GM18508 (cell line): ENCODE results near the gene ACAP1.

ENCODE experiments used
- ATAC-seq: cut with Tn5 transposase; IDR thresholded peaks from one replicate; pipeline ENCODE4 v1.9.1; 2021; ENCODE audit warnings: moderate number of reproducible peaks; ENCODE audit not compliant: insufficient read depth, unreplicated experiment

ACAP1 gene

DNA sequence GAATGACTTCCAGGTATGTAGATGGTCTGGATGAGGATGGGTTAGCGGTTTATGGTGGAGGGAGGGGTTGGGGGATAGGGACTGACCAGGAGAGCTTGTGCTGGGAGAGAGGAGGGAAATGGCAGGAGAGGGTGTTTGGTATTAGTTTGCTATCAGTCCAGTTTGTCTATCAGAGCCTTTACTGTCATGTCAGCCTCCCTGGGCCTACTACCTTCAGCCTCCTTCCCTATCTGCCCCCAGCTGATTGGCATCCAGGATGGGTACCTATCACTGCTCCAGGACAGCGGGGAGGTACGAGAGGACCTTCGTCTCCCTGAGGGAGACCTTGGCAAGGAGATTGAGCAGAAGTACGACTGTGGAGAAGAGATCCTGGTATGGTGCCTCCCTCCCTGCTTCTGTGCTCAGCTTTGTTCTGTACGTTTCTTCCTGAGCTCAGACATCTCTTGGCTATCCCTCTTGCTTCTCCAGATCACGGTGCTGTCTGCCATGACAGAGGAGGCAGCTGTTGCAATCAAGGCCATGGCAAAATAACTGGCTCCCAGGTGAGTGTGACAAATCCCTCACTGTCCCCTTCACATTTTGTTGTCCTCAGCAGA lies 25.1 kb upstream of the ACAP1 start:
- no peak for ATAC-seq

DNA sequence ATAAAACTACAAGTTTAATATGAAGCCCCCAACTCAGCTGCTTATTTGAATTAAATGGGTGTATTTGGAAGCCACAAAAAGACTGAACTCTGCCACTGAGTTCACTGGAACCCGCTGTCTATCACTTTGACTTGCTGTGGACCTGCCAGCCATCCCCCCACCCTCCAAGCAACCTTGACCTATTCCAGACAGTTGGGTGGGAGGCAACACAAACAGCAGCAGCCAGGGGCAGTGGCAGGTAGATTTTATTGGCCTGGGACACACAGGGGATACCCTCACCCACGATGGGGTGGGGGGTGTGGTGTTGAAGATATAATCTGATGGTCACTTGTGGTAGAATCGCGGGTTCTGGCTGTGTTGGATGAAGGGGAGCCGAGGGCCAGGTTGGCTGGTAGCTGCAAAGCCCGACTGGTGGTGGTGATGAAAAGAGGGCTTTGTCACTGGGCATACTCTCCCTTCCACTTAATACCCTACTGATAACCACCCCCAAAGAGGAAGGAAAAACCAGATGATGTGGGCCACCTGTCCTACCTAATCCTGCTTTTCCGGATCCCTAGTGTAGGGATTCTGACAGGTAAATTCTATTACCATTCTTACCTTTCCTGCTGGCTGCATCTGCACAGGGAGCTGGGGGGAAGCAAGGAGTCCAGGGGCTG lies 23.8 kb upstream of the ACAP1 start:
- no peak for ATAC-seq

DNA sequence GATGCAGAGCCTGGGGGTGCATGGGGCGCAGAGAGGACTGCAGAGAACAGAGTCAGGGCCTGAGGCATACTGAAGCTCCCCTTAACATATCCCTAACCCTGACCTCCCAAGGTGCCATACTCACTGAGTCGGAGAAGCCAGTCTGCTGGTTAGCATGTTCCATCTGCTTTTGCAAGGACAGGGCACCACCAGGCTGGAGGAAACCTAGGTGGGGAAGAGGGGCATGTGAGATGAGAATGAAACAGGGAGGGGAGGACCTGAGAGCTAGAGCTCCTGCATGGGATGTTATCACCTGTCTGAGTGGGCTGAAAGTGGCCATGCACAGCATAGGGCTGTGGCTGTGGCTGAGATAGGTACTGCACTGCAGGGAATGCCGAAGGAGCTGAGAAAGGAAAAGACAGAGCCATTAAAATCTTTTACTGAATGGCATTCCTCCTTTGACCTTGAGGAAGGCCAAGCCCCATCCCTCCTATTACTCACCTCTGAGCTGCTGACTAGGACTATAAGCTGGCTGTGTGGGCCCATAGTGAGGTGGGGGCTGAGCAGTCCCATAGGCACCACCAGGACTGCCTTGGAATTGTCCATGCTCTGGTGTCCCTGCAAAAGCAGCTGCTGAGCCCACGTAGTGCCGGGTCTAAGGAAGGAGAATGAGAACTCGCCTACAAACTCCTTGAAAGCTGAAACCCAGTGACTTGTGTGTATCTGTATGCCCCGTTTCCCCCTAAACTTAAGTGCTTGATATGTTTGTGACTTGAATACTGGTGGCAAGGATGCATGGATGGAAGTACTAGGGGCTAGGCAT lies 23.0 kb upstream of the ACAP1 start:
- no peak for ATAC-seq

DNA sequence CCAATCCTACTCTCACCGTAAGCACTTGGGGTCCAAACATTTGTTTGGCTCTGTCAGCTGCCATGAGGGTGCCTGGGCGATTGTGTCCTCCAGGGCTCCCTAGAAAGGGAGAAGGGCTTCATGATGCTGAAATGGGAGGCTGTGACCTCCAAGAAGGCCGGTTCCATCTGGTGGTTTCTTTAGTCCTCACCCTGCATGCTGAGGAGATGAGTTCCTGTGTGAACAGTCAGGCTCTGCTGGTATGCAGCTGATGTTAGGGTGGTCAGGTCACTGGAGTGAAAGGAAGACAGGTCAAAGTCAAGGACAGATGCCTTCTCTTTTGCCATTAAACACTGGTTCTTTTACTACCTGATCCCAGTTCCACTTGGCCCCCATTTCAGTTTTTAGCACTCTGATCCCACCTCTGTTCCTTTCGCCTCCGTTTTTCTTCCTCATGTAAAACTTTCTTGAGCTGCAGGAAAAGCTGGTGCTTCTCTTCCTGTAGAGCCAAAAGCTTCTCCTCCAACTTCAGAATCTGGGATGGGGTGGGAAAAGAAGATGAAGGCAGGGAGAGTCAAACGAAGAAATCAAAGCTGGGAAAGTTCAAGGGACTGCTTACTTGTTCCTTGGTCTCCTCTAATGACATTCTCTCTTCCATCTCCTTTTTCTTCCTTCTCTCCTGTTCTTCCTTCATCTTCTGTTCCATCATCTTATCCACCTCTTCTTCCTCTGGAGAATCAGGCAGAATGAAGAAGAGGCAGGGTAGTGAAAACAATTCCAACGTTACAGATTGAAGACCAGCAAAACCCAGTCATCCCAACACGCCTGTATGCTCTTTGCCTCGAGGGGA lies 22.2 kb upstream of the ACAP1 start:
- no peak for ATAC-seq

DNA sequence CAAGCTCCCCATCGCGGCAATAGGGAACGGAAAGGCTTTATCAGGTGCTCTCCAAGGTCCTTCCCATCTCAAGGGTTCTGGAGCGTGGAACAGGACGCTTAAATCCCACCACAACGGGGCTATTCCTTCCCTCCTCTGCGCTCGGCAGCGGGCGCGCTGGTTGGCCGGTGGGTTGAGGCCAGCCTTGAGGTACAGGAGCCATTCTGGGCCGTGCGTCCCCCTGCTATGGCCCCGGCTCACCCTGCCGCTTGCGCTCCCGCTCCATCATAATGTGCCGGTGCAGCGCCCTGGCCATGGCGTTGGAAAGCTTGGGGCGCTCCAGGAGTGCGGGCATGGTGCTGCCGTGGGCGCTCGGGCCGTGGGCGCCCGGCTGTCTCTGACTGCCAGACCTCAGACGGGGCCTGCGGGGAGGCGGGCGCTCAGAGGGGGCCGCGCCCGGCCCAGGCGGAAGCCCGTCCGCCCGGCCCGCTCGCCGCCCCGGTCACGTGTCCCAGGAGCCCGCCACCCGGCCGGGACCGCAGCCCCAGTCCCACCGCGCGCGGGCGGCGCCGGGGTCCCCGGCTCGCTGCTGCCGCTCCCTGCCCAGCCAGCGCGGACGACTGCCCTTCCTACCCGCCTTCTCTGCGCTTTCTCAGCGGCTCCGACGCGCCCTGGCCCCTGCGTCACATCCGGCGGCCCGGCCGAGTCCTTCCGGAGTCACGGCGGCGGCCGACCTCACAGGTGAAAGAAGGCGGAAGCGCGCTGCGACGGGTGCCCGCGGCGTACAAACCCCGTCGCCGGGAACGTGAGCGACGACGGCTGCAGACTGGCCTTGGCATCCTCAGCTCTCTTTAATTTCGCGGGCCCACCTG lies 21.4 kb upstream of the ACAP1 start, which contains the start of gene GPS2:
Gene GPS2, minus strand, starts transcription at position 642 of the 851 bp plus-strand sequence. Its CDS starts 308 bp downstream, at position 334.
- ATAC-seq, result no peak

DNA sequence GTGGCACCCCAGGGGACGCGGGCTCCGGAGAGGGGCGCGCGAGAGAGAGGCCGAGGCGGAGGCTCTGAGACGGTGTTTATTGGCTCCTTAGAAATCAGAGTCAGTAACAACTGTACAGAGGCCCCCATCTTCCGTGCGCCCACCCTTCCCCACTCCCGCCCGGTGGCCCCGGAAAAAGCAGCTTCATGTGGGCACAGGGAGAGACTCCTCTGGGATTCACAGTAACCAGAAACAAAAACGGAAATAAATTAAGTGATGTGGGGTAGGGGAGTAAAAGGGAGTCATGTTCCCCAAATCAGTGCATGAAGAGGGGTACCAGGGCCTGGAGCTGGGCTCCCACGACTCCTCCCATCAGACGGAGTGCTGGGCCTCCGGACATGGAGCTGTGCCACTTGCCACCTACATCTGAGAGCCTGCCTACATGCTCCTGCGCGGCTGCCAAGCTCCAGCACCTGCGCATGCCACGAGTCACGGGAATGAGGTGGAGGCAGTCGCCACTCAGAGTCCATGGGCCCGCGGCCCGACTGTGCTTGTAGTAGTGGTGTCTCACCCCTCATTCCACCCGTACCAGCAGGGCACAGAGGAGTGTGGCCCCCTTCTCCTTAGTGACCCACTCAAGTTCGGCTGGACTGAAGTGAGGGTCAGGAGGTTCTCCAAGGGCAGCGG lies 20.6 kb upstream of the ACAP1 start:
- no peak for ATAC-seq

DNA sequence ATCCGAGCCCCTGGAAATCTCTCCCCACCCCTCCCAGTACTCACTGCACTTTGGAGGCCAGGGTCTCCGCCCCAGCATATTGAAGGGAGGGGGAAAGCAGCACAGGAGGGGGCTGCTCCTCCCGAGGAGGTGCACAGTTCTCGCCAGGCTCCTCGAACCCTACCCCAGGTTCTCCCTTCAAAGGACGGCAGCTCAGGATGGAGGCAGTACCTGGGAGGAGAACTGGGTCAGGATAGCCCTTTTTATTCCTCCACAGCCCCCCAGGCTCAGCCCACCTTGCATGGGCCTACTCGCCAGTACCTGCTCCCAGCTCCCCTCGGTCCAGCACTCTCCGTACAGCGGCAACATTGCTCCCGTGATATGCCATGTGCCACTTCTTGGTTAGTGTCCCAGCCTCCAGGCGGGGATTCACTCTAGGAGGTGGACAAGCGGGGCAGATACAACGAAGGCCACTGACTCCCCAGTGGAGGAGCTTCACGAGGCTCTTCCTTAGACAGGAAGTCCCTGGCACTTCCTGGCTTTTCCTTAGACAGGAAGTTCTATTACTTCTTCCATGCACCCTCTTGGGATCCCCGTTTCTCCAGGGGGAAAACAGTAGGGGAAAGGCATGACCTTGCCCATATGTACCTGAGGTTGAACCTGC lies 19.0 kb upstream of the ACAP1 start:
- no peak for ATAC-seq

DNA sequence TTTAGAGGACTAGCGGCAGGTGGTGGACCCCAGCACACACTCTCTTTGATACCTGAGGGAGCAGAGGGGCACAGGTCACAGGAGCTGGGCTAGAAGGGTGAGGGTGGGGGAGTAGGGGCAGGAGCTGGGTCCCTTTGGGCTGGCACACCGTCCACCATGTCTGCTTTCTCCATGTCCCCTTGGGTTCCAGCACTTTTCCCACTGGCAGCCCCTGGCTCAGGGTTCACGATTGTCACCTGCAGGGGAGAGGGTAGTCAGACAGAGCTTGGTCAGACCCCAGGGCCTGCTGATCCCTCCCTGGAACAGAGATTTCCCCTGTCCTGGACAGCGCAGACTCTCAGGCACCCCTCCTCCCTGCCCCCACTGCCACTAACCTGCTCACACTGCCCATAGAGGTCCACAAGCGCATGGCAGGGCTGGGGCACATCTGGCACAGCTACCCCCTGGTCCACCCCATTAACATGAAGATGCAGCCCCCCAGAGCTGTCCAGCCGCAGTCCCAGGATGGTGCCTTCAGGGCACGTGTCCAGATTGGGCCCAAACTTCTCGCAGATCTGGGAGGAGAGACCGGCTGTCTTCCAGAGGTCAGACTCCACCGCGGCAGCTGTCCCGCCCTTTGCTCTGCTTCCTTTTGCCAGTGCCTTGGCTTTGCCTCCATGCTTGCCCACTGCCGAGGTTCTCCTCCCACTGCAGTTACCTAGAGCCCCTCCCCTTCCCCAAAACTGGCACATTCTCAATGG lies 18.0 kb upstream of the ACAP1 start:
- ATAC-seq, result no peak

DNA sequence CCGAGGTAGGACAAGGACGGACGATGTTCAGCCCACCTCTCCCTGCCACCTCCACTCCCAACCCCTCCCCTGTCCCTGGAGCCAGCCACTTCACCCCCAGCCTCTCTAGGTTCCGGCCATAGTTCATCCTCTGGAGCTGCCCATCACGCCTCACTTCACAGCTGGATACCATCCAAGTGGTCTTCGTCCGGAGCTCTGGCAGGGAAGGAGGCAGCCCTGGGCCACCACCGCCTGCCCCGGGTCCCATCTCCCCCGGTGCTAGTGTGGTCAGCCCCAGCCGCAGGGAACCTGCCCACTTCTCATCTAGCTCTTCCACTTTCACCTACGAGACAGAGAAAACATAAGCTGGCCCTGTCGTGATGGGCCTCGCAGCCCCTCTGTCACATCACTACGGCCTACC lies 14.9 kb upstream of the ACAP1 start:
- no peak for ATAC-seq

DNA sequence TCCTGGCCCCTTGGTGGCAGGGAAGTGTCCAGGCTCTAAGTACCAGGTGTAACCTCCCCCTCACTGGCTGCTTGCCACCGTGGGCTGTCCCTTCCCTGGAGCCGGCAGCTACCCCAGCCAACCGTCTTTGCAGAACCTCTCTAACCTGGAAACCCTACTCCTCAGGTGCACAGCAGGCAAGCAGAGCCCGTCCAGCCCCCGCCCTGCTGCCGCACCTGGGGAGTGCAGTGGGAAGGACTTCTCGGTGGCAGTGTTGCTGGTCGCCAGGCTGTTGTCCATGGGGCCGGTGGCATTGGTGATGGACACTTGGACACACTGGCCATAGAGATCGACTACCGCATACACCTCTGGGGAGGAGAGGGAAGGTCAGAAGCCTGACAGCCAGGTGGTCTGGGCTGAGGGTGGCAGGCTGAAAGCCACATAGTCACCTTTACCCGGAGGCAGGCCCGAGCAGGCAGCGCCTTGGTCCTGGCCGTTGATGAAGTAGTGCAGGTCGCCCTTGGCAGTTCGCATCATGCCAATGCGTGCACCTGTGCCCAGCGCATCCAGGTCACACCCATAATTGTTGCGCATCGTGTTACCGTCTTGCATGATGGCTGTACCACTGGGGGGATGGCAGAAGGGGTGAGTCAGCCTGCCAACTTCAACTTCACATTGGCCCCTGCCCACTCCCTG lies 13.7 kb upstream of the ACAP1 start:
- ATAC-seq, result no peak

DNA sequence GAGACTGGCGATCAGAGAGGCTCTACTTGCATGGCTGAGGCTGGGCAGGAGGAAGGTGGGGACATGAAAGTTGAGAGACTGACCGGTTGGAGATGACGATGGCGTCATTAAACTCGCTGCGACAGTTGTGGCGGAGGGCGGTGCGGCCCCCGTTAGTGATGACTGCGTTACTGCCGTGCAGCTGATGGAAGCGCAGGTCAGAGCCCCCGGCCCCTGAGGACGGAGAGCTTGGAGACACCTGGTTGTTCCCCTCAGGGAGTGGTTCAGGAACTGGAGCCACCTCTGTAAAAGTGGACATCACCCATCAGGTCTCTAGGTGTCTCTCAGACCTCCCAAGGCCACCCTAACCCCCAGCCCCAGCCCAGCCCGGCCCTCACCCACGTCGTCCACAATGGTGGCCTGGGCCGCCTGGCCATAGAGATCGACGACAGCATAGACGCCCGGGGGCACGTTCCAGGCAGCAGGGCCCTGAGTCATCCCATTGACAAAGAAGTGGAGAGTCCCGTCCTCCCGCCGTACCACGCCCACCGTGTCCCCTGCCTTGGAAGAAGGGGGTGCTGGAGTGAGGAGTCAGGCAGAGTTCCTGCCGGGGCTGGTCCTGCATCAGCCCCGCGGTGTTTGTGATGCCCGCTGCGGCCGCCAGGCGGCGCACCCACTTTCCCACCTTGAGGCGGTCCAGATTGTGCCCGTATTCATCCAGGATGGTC lies 12.4 kb upstream of the ACAP1 start:
- no peak for ATAC-seq

DNA sequence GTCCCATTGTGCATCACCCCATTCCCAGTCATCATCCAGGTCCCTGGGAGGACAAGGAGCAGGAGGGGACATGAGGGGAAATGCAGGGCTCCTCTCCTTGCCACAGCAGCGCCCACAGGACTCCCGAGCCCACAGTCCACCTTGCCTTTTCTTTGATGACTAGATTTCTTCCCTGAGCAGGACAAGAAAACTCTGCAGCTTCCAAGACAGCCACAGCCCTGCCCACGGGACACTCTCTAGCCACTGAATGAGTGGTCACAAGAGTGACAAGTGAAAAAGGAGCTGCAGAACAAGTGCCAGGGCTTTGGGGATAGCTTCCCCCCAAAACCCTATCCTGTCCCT lies 11.9 kb upstream of the ACAP1 start:
- ATAC-seq, result no peak

DNA sequence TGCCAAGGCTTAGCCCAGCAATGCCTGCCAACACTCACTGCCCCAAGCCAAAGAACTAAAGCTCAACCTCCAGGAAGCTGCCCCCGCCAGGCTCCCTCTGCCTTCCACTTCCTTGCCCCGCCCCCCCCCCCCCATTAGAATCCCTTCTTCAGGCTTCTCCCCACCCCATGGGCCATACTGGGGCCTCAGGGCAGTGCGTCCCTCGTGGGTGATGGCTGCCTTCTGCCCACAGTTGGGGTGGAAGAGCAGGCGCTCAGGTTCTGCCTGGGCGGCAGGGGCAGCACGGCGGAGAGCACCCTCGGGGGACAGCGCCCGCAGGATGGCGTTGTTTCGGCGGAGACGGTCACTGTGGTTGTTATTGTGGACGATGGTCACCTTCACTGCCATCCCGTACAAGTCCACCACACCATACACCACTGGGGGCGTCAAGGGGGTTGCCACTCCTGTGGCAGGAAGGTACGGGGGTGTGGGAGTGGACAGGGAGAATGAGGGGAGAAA lies 11.2 kb upstream of the ACAP1 start:
- ATAC-seq, result no peak

DNA sequence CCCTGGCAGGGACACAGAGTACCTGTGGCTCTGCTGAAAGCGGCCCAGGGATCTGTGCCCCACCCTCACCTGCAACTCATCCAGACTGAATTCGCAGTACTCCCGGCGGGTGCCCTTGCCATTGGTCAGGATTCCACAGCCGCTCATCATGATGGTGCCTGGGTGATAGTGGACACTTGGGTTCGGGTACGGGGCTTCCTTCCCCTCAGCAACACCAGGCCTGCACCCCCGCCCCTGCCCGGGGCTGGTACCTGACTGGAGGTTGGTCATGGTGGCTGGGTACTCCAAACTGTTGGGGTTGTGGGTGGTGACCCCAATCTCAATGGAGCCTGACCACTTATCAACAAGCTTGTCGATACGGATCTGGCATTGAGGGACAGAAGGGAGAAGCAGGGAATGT lies 10.1 kb upstream of the ACAP1 start:
- ATAC-seq, result no peak

DNA sequence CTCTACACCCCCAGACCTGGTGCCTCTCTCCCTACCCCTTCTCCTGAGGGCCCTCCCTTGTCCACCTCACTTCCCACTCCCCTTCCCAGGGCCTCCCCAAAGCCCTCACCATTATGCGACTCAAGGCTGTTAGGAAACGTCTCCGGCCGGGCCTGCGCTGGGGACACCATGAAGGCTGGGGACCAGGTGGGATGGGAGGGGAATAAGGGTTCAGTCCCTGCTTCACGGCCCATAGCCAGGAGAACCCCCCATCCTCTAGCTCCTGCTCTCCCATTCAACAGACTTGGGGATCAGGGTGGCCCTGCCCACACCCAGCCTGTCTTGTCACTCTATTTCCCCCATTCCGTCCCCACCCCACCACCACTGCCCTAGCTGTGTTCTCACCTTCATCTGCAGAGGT lies 9.3 kb upstream of the ACAP1 start:
- no peak for ATAC-seq

DNA sequence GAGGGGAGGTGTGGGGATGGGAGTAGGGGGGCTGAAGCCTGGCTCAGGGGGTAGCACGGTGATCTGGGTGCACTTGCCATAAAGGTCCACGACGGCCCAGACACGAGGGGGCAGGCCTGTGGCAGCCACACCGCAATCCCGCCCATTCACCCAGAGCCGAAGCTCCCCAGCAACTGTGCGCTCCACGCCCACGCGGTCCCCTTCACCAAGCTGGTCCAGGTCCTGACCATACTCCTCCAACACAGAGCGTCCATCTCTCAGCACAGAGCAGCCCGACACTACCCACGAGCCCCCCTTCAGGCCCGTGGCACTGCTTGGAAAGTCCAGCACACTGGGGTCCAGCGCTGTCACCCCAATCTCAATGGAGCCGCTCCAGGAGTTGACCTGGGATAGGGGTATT lies 8.8 kb upstream of the ACAP1 start:
- no peak for ATAC-seq

DNA sequence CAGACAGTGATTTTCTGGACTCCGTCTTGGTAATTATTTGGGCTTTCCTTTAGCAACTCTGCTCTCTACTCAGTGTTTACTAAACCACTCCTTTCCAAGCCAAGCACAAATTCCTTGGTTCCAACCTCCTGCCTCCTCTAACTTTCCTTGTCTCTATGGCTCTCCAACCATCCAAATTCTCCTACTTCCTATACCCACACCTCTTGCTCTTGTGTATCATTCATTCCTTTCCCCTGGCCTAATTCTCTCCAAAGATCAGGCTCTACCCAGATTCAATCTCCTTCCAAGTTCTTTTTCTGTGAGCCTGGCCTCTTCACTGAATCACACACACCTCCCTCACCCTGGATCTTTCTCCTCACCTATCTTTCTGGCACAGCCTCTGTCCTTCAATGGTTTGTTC lies 8.3 kb upstream of the ACAP1 start:
- no peak for ATAC-seq
